ENCODE measurements around the gene TRPV6. TPM values are rescaled to one million over a fixed set of nuclear protein-coding genes. Genes with fewer than 3 reads are reported as not detected.

TRPV6 gene
- polyA plus RNA-seq, 1 donor (not counting 4 experiments of a cell fraction or from before 2014, with no cell fraction given): 1.5 TPM

GRCh38 chr7:142917447-142917846 is 31.9 kb upstream of the TRPV6 start:
- dilution Hi-C loops (cut with MboI; ENCODE audit: extremely low pct_ligation_motif_present, low sequenced_read_pairs): no loop called here
- no peak for DNase-seq (ENCODE audit: low read depth, low spot score)
- no peaks in the 10 kb centered on the region for H3K27me3 ChIP-seq (ENCODE audit: control insufficient read depth, extremely low read depth, insufficient read depth, low read length)

GRCh38 chr7:142916508-142916907 is 31.0 kb upstream of the TRPV6 start:
- dilution Hi-C loops (cut with MboI; ENCODE audit: extremely low pct_ligation_motif_present, low sequenced_read_pairs): no loop called here
- Histone ChIP-seq H3K27me3 (ENCODE audit: control insufficient read depth, extremely low read depth, insufficient read depth, low read length) (no peaks in the 10 kb centered on the region), H4K20me1 (ENCODE audit: control insufficient read depth, extremely low read depth, insufficient read depth, low read length) (no peaks in the 10 kb centered on the region), H3K9me1 (ENCODE audit: control insufficient read depth, extremely low read depth, insufficient read depth, low read length) (no peaks in the 10 kb centered on the region), H3K36me3 (ENCODE audit: control insufficient read depth in 2 of 2, extremely low read depth in 1 of 2, insufficient read depth in 2 of 2, low read length in 2 of 2) (no peaks in the 10 kb centered on the region), H3K27ac (ENCODE audit: control insufficient read depth, insufficient read depth, low read length) (no peak overlapping the region), H3K4me3 (ENCODE audit: control insufficient read depth in 2 of 3, extremely low read depth in 1 of 3, insufficient read depth in 2 of 3, low read depth in 1 of 3, low read length in 3 of 3) (no peak overlapping the region), H3K9me3 (ENCODE audit: control insufficient read depth, low read depth, low read length) (no peaks in the 10 kb centered on the region), H2AFZ (ENCODE audit: control insufficient read depth, low read length) (no peak overlapping the region), H3K9ac (ENCODE audit: control insufficient read depth, extremely low read depth, insufficient read depth, low read length) (no peak overlapping the region), H3K4me1 (ENCODE audit: control insufficient read depth, extremely low read depth, insufficient read depth, low read length) (no peaks in the 10 kb centered on the region), H3K4me2 (ENCODE audit: control insufficient read depth, extremely low read depth, insufficient read depth, low read depth, low read length) (no peak overlapping the region), H3K79me2 (ENCODE audit: control insufficient read depth, insufficient read depth, low read length) (no peaks in the 10 kb centered on the region)
- TF ChIP-seq EZH2 (IDR thresholded peaks at IDR 0.05; ENCODE audit: low read length) (no peak), CTCF (optimal IDR thresholded peaks at IDR 0.05 in 1 of 3, IDR thresholded peaks at IDR 0.05 in 1 of 3, conservative IDR thresholded peaks at IDR 0.05 in 1 of 3; ENCODE audit: extremely low read depth in 1 of 3, insufficient read depth in 2 of 3, low read length in 3 of 3) (no peak)
- FAIRE-seq: no peak
- DNase-seq (ENCODE audit: low read depth, low spot score): no peak

More at GRCh38 chr7:142917447-142917846, 31.9 kb upstream of the TRPV6 start:
- Histone ChIP-seq H2AFZ (ENCODE audit: control insufficient read depth, low read length) (no peak overlapping the region), H3K4me3 (ENCODE audit: control insufficient read depth in 2 of 3, extremely low read depth in 1 of 3, insufficient read depth in 2 of 3, low read depth in 1 of 3, low read length in 3 of 3) (no peak overlapping the region), H3K4me2 (ENCODE audit: control insufficient read depth, extremely low read depth, insufficient read depth, low read depth, low read length) (no peak overlapping the region), H3K9ac (ENCODE audit: control insufficient read depth, extremely low read depth, insufficient read depth, low read length) (no peak overlapping the region), H3K9me3 (ENCODE audit: control insufficient read depth, low read depth, low read length) (no peaks in the 10 kb centered on the region), H3K36me3 (ENCODE audit: control insufficient read depth in 2 of 2, extremely low read depth in 1 of 2, insufficient read depth in 2 of 2, low read length in 2 of 2) (no peaks in the 10 kb centered on the region), H3K79me2 (ENCODE audit: control insufficient read depth, insufficient read depth, low read length) (no peaks in the 10 kb centered on the region), H3K27ac (ENCODE audit: control insufficient read depth, insufficient read depth, low read length) (no peak overlapping the region), H3K9me1 (ENCODE audit: control insufficient read depth, extremely low read depth, insufficient read depth, low read length) (no peaks in the 10 kb centered on the region), H4K20me1 (ENCODE audit: control insufficient read depth, extremely low read depth, insufficient read depth, low read length) (no peaks in the 10 kb centered on the region), H3K4me1 (ENCODE audit: control insufficient read depth, extremely low read depth, insufficient read depth, low read length) (no peaks in the 10 kb centered on the region)
- no peak for TF ChIP-seq EZH2 (IDR thresholded peaks at IDR 0.05; ENCODE audit: low read length)
- no peak for TF ChIP-seq CTCF (optimal IDR thresholded peaks at IDR 0.05 in 1 of 3, IDR thresholded peaks at IDR 0.05 in 1 of 3, conservative IDR thresholded peaks at IDR 0.05 in 1 of 3; ENCODE audit: extremely low read depth in 1 of 3, insufficient read depth in 2 of 3, low read length in 3 of 3)
- no peak for FAIRE-seq
